HG03342 (cell line): ENCODE measurements around the gene PDPR.
"Not testable (repeated sequence)": the region's sequence is repeated elsewhere in the genome, so short reads cannot be mapped to it uniquely, and the experiment has no call there.

Experiments used
- ATAC-seq: cut with Tn5 transposase; IDR thresholded peaks from one replicate; pipeline ENCODE4 v1.9.1; 2021; ENCODE audit warnings: mild to moderate bottlenecking, moderate library complexity; ENCODE audit not compliant: unreplicated experiment

The PDPR gene

GRCh38 chr16:70160821-70161220, 46.7 kb downstream of the PDPR start:
- no peak for ATAC-seq

- no peak for ATAC-seq
Measured at GRCh38 chr16:70161350-70161749, 47.2 kb downstream of the PDPR start.

- ATAC-seq: no peak
Measured at GRCh38 chr16:70162041-70162451, 47.9 kb downstream of the PDPR start.

- ATAC-seq: no peak
Measured at GRCh38 chr16:70163596-70163995, 49.5 kb downstream of the PDPR start.

- not testable (repeated sequence) for ATAC-seq
Measured at GRCh38 chr16:70166688-70167087, 52.6 kb downstream of the PDPR start.

- ATAC-seq: not testable (repeated sequence)
Measured at GRCh38 chr16:70173212-70173837, 59.2 kb downstream of the PDPR start, which contains the start of gene CLEC18C. Gene CLEC18C, plus strand, starts transcription at chr16:70173787. Its CDS starts 492 bp downstream, at chr16:70174279.

- ATAC-seq: not testable (repeated sequence)
Measured at GRCh38 chr16:70173916-70174315, 59.8 kb downstream of the PDPR start.

- not testable (repeated sequence) for ATAC-seq
Measured at GRCh38 chr16:70174387-70174932, 60.3 kb downstream of the PDPR start.

GRCh38 chr16:70187858-70188607, 73.9 kb downstream of the PDPR start:
- not testable (repeated sequence) for ATAC-seq

GRCh38 chr16:70188608-70188915, 74.4 kb downstream of the PDPR start:
- ATAC-seq: not testable (repeated sequence)

- not testable (repeated sequence) for ATAC-seq
Measured at GRCh38 chr16:70190574-70190973, 76.4 kb downstream of the PDPR start.

GRCh38 chr16:70196683-70197300, 82.7 kb downstream of the PDPR start:
- not testable (repeated sequence) for ATAC-seq

GRCh38 chr16:70197611-70198010, 83.5 kb downstream of the PDPR start:
- ATAC-seq: not testable (repeated sequence)

GRCh38 chr16:70198230-70198629, 84.1 kb downstream of the PDPR start:
- ATAC-seq: not testable (repeated sequence)

- not testable (repeated sequence) for ATAC-seq
Measured at GRCh38 chr16:70198666-70199065, 84.5 kb downstream of the PDPR start.

GRCh38 chr16:70199170-70199569, 85.0 kb downstream of the PDPR start:
- not testable (repeated sequence) for ATAC-seq

- ATAC-seq: not testable (repeated sequence)
Measured at GRCh38 chr16:70200063-70200462, 85.9 kb downstream of the PDPR start.

GRCh38 chr16:70203508-70203907, 89.4 kb downstream of the PDPR start:
- ATAC-seq: not testable (repeated sequence)

- not testable (repeated sequence) for ATAC-seq
Measured at GRCh38 chr16:70204010-70204409, 89.9 kb downstream of the PDPR start.

- not testable (repeated sequence) for ATAC-seq
Measured at GRCh38 chr16:70204668-70205405, 90.7 kb downstream of the PDPR start.

- not testable (repeated sequence) for ATAC-seq
Measured at GRCh38 chr16:70206382-70206781, 92.2 kb downstream of the PDPR start.
